Choroid plexus epithelial cell (primary cell): ENCODE data around the gene CPT1C.

ENCODE experiments used
- DNase-seq: peaks from one replicate; pipeline ENCODE4 v3.0.0-alpha.2; 2010; ENCODE audit warnings: low read depth
- H3K4me3 ChIP-seq: 2 replicates; pipeline ENCODE4 v1.5.1; 2011; ENCODE audit warnings: low read depth, mild to moderate bottlenecking, control low read depth, low read length, moderate library complexity
- CTCF ChIP-seq: conservative IDR thresholded peaks from 2 replicates; pipeline ENCODE4 v1.5.1; 2011; ENCODE audit warnings: low read depth, mild to moderate bottlenecking, control low read depth, inconsistent platforms, low read length, moderate library complexity

The CPT1C gene

GRCh38 chr19:49656456-49657109 lies 34.3 kb upstream of the CPT1C start:
- no peak for DNase-seq
- no peak for TF ChIP-seq CTCF
- H3K4me3 ChIP-seq = no peak overlapping the region

- no peak for DNase-seq
- no peak for TF ChIP-seq CTCF
- H3K4me3 ChIP-seq = no peak overlapping the region
Observed at GRCh38 chr19:49657493-49658138, 33.3 kb upstream of the CPT1C start.

- DNase-seq = no peak
- H3K4me3 ChIP-seq = no peak overlapping the region
- no peak for TF ChIP-seq CTCF
Observed at GRCh38 chr19:49658139-49658517, 32.8 kb upstream of the CPT1C start.

- no peak for DNase-seq
- TF ChIP-seq CTCF = no peak
- H3K4me3 ChIP-seq = no peak overlapping the region
Observed at GRCh38 chr19:49658566-49659442, 32.1 kb upstream of the CPT1C start.

- H3K4me3 ChIP-seq = no peak overlapping the region
- DNase-seq = no peak
- TF ChIP-seq CTCF = no peak
Observed at GRCh38 chr19:49660338-49660961, 30.5 kb upstream of the CPT1C start.

GRCh38 chr19:49662011-49662410 lies 28.9 kb upstream of the CPT1C start:
- no peak for TF ChIP-seq CTCF
- no peak overlapping the region for H3K4me3 ChIP-seq

More at GRCh38 chr19:49662011-49662410, 28.9 kb upstream of the CPT1C start:
- no peak for DNase-seq
